Smooth muscle cell (in vitro differentiated cells): ENCODE results near the gene LCN9. TPM values are rescaled to one million over a fixed set of nuclear protein-coding genes. Genes with fewer than 3 reads are reported as not detected.

Source experiments
- DNase-seq: peaks from one replicate; lab custom pipeline; 2025; ENCODE audit not compliant: unreplicated experiment; lab: John Stamatoyannopoulos, UW
- H2AFZ ChIP-seq: fragments of 200-600 bp; sonication (generic); 2 replicates; pipeline ENCODE4 v1.6.0; 2016; ENCODE audit warnings: antibody characterized with exemption, low read depth, mild to moderate bottlenecking
- H3F3A ChIP-seq: fragments of 200-600 bp; sonication (generic); 2 replicates; pipeline ENCODE4 v1.6.0; 2017; ENCODE audit warnings: antibody characterized with exemption, low read depth
- H3K27ac ChIP-seq: fragments of 200-600 bp; sonication (generic); 2 replicates; pipeline ENCODE4 v1.5.1; 2016; ENCODE audit warnings: low read depth, mild to moderate bottlenecking
- H3K27me3 ChIP-seq: fragments of 200-600 bp; sonication (generic); 2 replicates; pipeline ENCODE4 v1.6.1; 2016; ENCODE audit warnings: low read depth, mild to moderate bottlenecking
- H3K36me3 ChIP-seq: fragments of 200-600 bp; sonication (generic); 2 replicates; pipeline ENCODE4 v1.5.1; 2016; ENCODE audit warnings: low read depth
- H3K4me1 ChIP-seq: fragments of 200-600 bp; sonication (generic); 2 replicates; pipeline ENCODE4 v1.5.1; 2016; ENCODE audit warnings: low read depth
- H3K4me2 ChIP-seq: fragments of 200-600 bp; sonication (generic); 2 replicates; pipeline ENCODE4 v1.6.0; 2016; ENCODE audit warnings: mild to moderate bottlenecking
- H3K4me3 ChIP-seq: fragments of 200-600 bp; sonication (generic); 2 replicates; pipeline ENCODE4 v1.5.1; 2016; ENCODE audit warnings: mild to moderate bottlenecking
- H3K79me2 ChIP-seq: fragments of 200-600 bp; sonication (generic); 2 replicates; pipeline ENCODE4 v1.6.0; 2016; ENCODE audit warnings: low read depth, mild to moderate bottlenecking
- H3K9ac ChIP-seq: fragments of 200-600 bp; sonication (generic); 2 replicates; pipeline ENCODE4 v1.6.0; 2016; ENCODE audit warnings: low read depth
- H3K9me3 ChIP-seq: fragments of 200-600 bp; sonication (generic); replicated peaks from 2 replicates; pipeline ENCODE4 v1.5.1; 2016; ENCODE audit warnings: low read depth
- H4K20me1 ChIP-seq: fragments of 200-600 bp; sonication (generic); 2 replicates; pipeline ENCODE4 v1.6.0; 2016; ENCODE audit warnings: low read depth
- WGBS: methylation state at CpG from one replicate; pipeline ENCODE4 v1.1.7; 2016; ENCODE audit warnings: low lambda C conversion rate; 5-methylcytosine and 5-hydroxymethylcytosine counted together
- polyA plus RNA-seq: library from polyadenylated mRNA; unstranded; fragments of >200 nt; fragmentation: Nextera tagmentation; extraction: Ambion mirVana; gene quantifications from 2 replicates; pipeline ENCODE4 v1.2.1, GENCODE V29; 2016
- total RNA-seq: library from RNA; depleted of rRNA; stranded (reverse); fragments of >200 nt; gene quantifications from 2 replicates; pipeline ENCODE4 v1.2.3, GENCODE V29; 2014
- TF ChIP-seq, protein P1 (sequence below): fragments of 200-600 bp; sonication (generic); IDR thresholded peaks from 2 replicates; pipeline ENCODE4 v1.5.1; 2017; ENCODE audit warnings: borderline replicate concordance, mild to moderate bottlenecking, antibody characterized with exemption; ENCODE audit not compliant: insufficient read depth, poor library complexity, severe bottlenecking

The LCN9 gene
- total and polyA plus RNA-seq, 2 experiments from 2014 or later = 20.8 to 22.0 TPM

DNA sequence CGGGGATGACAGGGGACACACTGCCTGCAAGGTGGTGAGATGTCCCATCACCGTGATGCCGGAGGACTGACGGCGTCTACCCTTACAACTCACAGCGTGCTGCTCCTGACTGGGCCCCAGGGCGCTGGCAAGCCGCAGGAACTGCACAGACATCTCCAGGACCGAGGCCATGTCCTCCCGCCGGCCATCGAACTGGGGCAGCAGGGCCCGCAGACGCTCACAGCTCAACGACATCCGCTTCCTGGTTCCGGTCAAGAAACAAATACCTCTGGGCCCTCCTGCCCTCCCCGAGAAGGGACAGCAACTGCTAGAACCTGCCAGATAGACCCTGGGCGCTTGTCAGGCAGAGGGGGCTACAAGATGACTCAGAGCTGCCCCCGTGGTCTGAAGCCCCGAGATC is 35.1 kb downstream of the LCN9 start:
- Histone ChIP-seq H3K9ac (no peak overlapping the region), H2AFZ (no peak overlapping the region), H3K79me2 (no peaks in the 10 kb centered on the region), H3K27ac (no peak overlapping the region), H3K9me3 (no peaks in the 10 kb centered on the region), H3K4me3 (no peak overlapping the region), H3K36me3 (no peaks in the 10 kb centered on the region), H4K20me1 (no peaks in the 10 kb centered on the region), H3F3A (no peaks in the 10 kb centered on the region), H3K27me3 (no peaks in the 10 kb centered on the region), H3K4me2 (no peak overlapping the region), H3K4me1 (peaks cover 4% of the 10 kb centered on the region)
- TF ChIP-seq, protein P1, sequence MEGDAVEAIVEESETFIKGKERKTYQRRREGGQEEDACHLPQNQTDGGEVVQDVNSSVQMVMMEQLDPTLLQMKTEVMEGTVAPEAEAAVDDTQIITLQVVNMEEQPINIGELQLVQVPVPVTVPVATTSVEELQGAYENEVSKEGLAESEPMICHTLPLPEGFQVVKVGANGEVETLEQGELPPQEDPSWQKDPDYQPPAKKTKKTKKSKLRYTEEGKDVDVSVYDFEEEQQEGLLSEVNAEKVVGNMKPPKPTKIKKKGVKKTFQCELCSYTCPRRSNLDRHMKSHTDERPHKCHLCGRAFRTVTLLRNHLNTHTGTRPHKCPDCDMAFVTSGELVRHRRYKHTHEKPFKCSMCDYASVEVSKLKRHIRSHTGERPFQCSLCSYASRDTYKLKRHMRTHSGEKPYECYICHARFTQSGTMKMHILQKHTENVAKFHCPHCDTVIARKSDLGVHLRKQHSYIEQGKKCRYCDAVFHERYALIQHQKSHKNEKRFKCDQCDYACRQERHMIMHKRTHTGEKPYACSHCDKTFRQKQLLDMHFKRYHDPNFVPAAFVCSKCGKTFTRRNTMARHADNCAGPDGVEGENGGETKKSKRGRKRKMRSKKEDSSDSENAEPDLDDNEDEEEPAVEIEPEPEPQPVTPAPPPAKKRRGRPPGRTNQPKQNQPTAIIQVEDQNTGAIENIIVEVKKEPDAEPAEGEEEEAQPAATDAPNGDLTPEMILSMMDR = no peak
- DNase-seq = no peak
- 89% methylated on average over 21 of the region's 21 CpGs for WGBS

DNA sequence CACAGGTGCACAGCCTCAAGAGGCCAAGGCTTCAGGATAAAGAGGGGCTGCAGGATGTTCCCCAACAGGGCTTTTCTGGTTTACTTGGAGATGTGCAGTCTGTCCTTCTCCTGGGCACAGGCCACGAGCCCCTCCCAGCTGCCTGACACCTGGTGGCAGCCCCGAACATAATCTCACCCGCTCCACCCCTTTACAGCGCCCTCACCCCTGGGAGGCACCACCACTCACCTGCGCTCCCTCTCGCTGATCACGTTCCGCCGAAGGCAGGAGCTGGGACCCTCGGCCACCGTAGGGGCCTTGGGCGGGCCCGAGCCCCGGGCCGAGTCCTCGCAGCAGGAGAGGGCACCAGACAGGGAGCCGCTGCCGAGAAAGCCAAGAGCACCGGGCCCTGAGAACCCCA is 35.7 kb downstream of the LCN9 start:
- TF ChIP-seq, protein P1 = no peak
- Histone ChIP-seq H3K9me3 (no peaks in the 10 kb centered on the region), H3F3A (no peaks in the 10 kb centered on the region), H3K4me1 (peaks cover 4% of the 10 kb centered on the region), H3K36me3 (no peaks in the 10 kb centered on the region), H3K4me2 (no peak overlapping the region), H3K79me2 (no peaks in the 10 kb centered on the region), H3K9ac (no peak overlapping the region), H2AFZ (no peak overlapping the region), H4K20me1 (no peaks in the 10 kb centered on the region), H3K4me3 (no peak overlapping the region), H3K27me3 (peaks cover 1% of the 10 kb centered on the region), H3K27ac (no peak overlapping the region)
- WGBS = 83% methylated on average over 19 of the region's 19 CpGs
- no peak for DNase-seq

DNA sequence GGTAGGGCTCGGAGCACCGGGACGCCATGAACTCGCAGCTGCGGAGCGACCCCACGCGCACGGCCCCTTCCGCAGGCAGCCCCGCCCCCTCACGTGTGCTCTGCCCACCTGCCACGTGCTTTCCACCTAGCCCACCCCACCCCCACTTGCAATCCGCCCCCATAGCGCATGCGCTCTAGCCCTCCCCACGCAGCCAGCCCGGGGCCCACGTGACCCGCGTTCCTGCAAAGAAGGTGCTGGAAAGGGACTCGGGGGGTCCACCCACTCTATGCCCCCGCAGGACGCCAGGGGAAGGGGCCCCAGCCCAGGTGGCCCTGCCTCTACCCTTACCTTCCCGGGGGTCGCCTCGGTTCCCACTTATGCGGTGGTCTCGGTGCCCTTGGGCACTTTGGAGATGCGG is 36.3 kb downstream of the LCN9 start, which contains the start of gene SOHLH1:
SOHLH1 (minus strand) TSS at position 42 of the 400 bp plus-strand sequence; CDS start at position 28, 14 bp downstream.
- H3F3A ChIP-seq = no peaks in the 10 kb centered on the region
- no peaks in the 10 kb centered on the region for H3K79me2 ChIP-seq
- TF ChIP-seq, protein P1 = no peak
- H3K4me3 ChIP-seq = no peak within 1 kb of the TSS
- H3K9me3 ChIP-seq = no peaks in the 10 kb centered on the region
- peaks cover 3% of the 10 kb centered on the region for H3K27me3 ChIP-seq
- H3K4me1 ChIP-seq = peaks cover 4% of the 10 kb centered on the region
- no peak within 1 kb of the TSS for H3K4me2 ChIP-seq
- H4K20me1 ChIP-seq = no peaks in the 10 kb centered on the region
- DNase-seq = no peak
- 100% methylated on average over 6 of the region's 30 CpGs for WGBS
- H3K36me3 ChIP-seq = no peaks in the 10 kb centered on the region
- no peak within 1 kb of the TSS for H2AFZ ChIP-seq
- H3K27ac ChIP-seq = no peak within 1 kb of the TSS
- no peak within 1 kb of the TSS for H3K9ac ChIP-seq

DNA sequence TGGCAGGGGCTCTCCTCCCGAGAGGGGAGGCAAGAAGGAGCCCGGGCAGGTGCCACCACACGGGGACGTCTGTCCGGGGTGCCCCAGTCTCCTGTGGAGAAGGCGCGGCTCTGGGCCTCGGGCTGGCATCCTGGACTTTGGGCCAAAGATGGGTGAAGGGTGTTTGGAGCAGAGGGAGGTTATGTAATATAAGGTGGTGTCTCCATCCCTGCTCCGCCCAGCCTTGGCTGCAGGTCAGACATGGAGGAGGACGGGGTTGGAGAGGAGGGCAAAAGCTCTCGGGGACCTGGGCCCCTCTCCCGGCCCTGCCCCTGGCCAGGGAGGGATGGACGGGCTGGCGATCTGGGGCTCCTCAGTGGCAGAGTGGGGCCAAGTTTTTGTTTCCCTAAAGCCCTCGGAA is 37.4 kb downstream of the LCN9 start:
- no peaks in the 10 kb centered on the region for H3K36me3 ChIP-seq
- H3K27ac ChIP-seq = no peak overlapping the region
- no peaks in the 10 kb centered on the region for H3K79me2 ChIP-seq
- no peaks in the 10 kb centered on the region for H4K20me1 ChIP-seq
- H2AFZ ChIP-seq = no peak overlapping the region
- no peaks in the 10 kb centered on the region for H3K9me3 ChIP-seq
- no peak overlapping the region for H3K9ac ChIP-seq
- peaks cover 4% of the 10 kb centered on the region for H3K4me1 ChIP-seq
- no peaks in the 10 kb centered on the region for H3F3A ChIP-seq
- DNase-seq = no peak
- peaks cover 3% of the 10 kb centered on the region for H3K27me3 ChIP-seq
- 92% methylated on average over 15 of the region's 15 CpGs for WGBS
- no peak overlapping the region for H3K4me2 ChIP-seq
- TF ChIP-seq, protein P1 = no peak
- H3K4me3 ChIP-seq = no peak overlapping the region
